ENCODE results near the gene TRH.
"Not testable (repeated sequence)": the region's sequence is repeated elsewhere in the genome, so short reads cannot be mapped to it uniquely, and the experiment has no call there.

Gene TRH

GRCh38 chr3:130010556-130010955, 36.0 kb downstream of the TRH start:
- no peak for DNase-seq (ENCODE audit: low read depth in 2 of 2)

GRCh38 chr3:130012108-130012507, 37.6 kb downstream of the TRH start:
- DNase-seq (ENCODE audit: low read depth in 2 of 2): not testable (repeated sequence)

GRCh38 chr3:130013246-130013645, 38.7 kb downstream of the TRH start:
- not testable (repeated sequence) for DNase-seq (ENCODE audit: low read depth in 2 of 2)

GRCh38 chr3:130014526-130014925, 40.0 kb downstream of the TRH start:
- no peak for DNase-seq (ENCODE audit: low read depth in 2 of 2)

GRCh38 chr3:130017661-130018060, 43.1 kb downstream of the TRH start:
- not testable (repeated sequence) for DNase-seq (ENCODE audit: low read depth in 2 of 2)

- peak in 1 of 2 donors; percentile 6 for DNase-seq (ENCODE audit: low read depth in 2 of 2)
Observed at GRCh38 chr3:130026146-130026829, 51.8 kb downstream of the TRH start.

- not testable (repeated sequence) for DNase-seq (ENCODE audit: low read depth in 2 of 2)
Observed at GRCh38 chr3:130027437-130027836, 52.9 kb downstream of the TRH start.
